ENCODE measurements around the gene DYRK1B. TPM values are rescaled to one million over a fixed set of nuclear protein-coding genes. Genes with fewer than 3 reads are reported as not detected.

Gene DYRK1B
- total RNA-seq, 1 donor from 2014 or later, result 7.8 TPM

GRCh38 chr19:39874404-39874803, 40.4 kb upstream of the DYRK1B start:
- no peaks in the 10 kb centered on the region for H4K20me1 ChIP-seq (ENCODE audit: low read depth)
- Mint-ChIP-seq H3K27ac (no peak overlapping the region), H3K9me3 (no peaks in the 10 kb centered on the region), H3K4me3 (no peak overlapping the region), H3K36me3 (no peaks in the 10 kb centered on the region), H3K4me1 (peaks cover 7% of the 10 kb centered on the region), H3K27me3 (ENCODE audit: insufficient read depth, low read depth) (peaks cover 5% of the 10 kb centered on the region)
- H3K4me1 ChIP-seq, result peaks cover 8% of the 10 kb centered on the region
- no peak overlapping the region for H3K4me3 ChIP-seq
- H3K9ac ChIP-seq, result no peak overlapping the region
- no peak overlapping the region for H3K27ac ChIP-seq
- no peaks in the 10 kb centered on the region for H3K79me2 ChIP-seq (ENCODE audit: low read depth)
- no peak overlapping the region for H3K4me2 ChIP-seq
- no peak overlapping the region for H2AFZ ChIP-seq (replicated peaks)
- no peaks in the 10 kb centered on the region for H3K36me3 ChIP-seq
- no peaks in the 10 kb centered on the region for H3K27me3 ChIP-seq
- no peak for DNase-seq (ENCODE audit: low spot score)
- no peak for TF ChIP-seq EZH2 (IDR thresholded peaks at IDR 0.05)
- TF ChIP-seq, protein P1, sequence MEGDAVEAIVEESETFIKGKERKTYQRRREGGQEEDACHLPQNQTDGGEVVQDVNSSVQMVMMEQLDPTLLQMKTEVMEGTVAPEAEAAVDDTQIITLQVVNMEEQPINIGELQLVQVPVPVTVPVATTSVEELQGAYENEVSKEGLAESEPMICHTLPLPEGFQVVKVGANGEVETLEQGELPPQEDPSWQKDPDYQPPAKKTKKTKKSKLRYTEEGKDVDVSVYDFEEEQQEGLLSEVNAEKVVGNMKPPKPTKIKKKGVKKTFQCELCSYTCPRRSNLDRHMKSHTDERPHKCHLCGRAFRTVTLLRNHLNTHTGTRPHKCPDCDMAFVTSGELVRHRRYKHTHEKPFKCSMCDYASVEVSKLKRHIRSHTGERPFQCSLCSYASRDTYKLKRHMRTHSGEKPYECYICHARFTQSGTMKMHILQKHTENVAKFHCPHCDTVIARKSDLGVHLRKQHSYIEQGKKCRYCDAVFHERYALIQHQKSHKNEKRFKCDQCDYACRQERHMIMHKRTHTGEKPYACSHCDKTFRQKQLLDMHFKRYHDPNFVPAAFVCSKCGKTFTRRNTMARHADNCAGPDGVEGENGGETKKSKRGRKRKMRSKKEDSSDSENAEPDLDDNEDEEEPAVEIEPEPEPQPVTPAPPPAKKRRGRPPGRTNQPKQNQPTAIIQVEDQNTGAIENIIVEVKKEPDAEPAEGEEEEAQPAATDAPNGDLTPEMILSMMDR (IDR thresholded peaks at IDR 0.05), result no peak
- no peak for TF ChIP-seq EZH2phosphoT487 (IDR thresholded peaks at IDR 0.05)
- no peaks in the 10 kb centered on the region for H3F3A ChIP-seq (ENCODE audit: low read depth)
- no peaks in the 10 kb centered on the region for H3K9me3 ChIP-seq (ENCODE audit: low read depth)

GRCh38 chr19:39873385-39873784, 39.4 kb upstream of the DYRK1B start:
- no peaks in the 10 kb centered on the region for H4K20me1 ChIP-seq (ENCODE audit: low read depth)
- H3K27ac Mint-ChIP-seq, result no peak overlapping the region
- H3K36me3 Mint-ChIP-seq, result no peaks in the 10 kb centered on the region
- H3K27ac ChIP-seq, result no peak overlapping the region
- H3K9ac ChIP-seq, result no peak overlapping the region
- peaks cover 8% of the 10 kb centered on the region for H3K4me1 ChIP-seq
- H3K27me3 ChIP-seq, result no peaks in the 10 kb centered on the region
- H3F3A ChIP-seq (ENCODE audit: low read depth), result no peaks in the 10 kb centered on the region
- TF ChIP-seq, protein P1 (IDR thresholded peaks at IDR 0.05), result no peak
- TF ChIP-seq EZH2 (IDR thresholded peaks at IDR 0.05) (no peak), EZH2phosphoT487 (IDR thresholded peaks at IDR 0.05) (no peak)
- DNase-seq (ENCODE audit: low spot score), result no peak
- peaks cover 5% of the 10 kb centered on the region for H3K27me3 Mint-ChIP-seq (ENCODE audit: insufficient read depth, low read depth)
- no peaks in the 10 kb centered on the region for H3K9me3 Mint-ChIP-seq
- no peaks in the 10 kb centered on the region for H3K79me2 ChIP-seq (ENCODE audit: low read depth)
- no peaks in the 10 kb centered on the region for H3K36me3 ChIP-seq
- H3K4me3 ChIP-seq, result no peak overlapping the region
- H3K4me1 Mint-ChIP-seq, result peaks cover 9% of the 10 kb centered on the region
- no peak overlapping the region for H3K4me2 ChIP-seq
- no peaks in the 10 kb centered on the region for H3K9me3 ChIP-seq (ENCODE audit: low read depth)
- H3K4me3 Mint-ChIP-seq, result no peak overlapping the region
- no peak overlapping the region for H2AFZ ChIP-seq (replicated peaks)

DNA sequence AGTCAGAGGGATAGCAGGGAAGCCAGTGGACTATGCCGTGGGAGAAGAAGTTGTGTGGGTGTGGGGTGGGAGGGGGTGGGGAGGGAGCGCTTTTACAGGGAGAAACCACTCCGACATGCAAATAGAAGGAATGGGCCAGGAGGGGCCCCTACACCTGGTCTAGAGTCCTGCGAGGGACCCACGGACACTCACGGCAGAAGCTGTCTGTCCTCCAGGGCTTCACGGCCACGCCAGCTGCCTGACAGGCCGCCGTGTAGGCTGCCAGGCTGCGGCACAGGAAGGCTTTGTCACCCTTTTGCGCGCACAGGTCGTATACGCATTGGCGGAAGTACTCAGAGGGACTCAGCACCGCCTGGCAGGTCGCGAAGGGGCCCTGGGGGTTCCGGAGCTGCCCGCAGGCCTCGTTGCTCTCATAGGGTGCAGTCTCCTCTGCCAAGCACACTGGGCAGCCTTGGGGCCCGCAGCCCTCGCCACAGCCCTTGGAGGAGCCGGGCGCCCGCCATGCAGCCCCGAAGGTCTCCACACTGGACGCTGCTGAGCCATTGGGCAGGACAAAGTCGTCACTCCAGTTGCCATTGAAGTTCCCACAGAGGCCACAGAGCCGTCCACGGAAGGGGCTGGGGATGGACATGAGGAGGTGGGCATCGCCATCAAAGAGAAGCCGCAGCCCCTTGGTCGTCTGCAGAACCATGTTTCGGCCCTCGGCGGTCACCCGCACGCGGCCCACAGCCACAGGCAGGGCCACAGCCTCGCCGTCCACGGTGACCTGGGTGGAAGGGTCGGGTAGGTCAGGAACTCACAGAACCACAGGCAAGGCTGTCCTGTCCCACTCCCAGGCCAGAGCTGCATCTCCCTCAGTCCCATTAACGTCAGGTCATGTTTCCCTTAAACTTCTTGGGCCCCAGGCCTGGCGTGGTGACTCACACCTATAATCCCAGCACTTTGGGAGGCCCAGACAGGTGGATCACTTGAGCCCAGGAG, 38.2 kb upstream of the DYRK1B start:
- Histone ChIP-seq H3K36me3 (no peaks in the 10 kb centered on the region), H3K4me2 (no peak overlapping the region), H2AFZ (replicated peaks) (no peak overlapping the region), H4K20me1 (ENCODE audit: low read depth) (no peaks in the 10 kb centered on the region), H3K27ac (no peak overlapping the region), H3K4me3 (no peak overlapping the region), H3F3A (ENCODE audit: low read depth) (no peaks in the 10 kb centered on the region), H3K79me2 (ENCODE audit: low read depth) (no peaks in the 10 kb centered on the region), H3K4me1 (peaks cover 8% of the 10 kb centered on the region), H3K27me3 (no peaks in the 10 kb centered on the region), H3K9me3 (ENCODE audit: low read depth) (no peaks in the 10 kb centered on the region), H3K9ac (no peak overlapping the region)
- Mint-ChIP-seq H3K27me3 (ENCODE audit: insufficient read depth, low read depth) (peaks cover 5% of the 10 kb centered on the region), H3K4me1 (peaks cover 9% of the 10 kb centered on the region), H3K36me3 (no peaks in the 10 kb centered on the region), H3K9me3 (no peaks in the 10 kb centered on the region), H3K27ac (no peak overlapping the region), H3K4me3 (no peak overlapping the region)
- DNase-seq (ENCODE audit: low spot score), result no peak
- TF ChIP-seq EZH2 (IDR thresholded peaks at IDR 0.05), result no peak
- TF ChIP-seq, protein P1 (IDR thresholded peaks at IDR 0.05), result no peak

Data from neural progenitor cell (in vitro differentiated cells).